ENCODE data around the gene CCL17.
"Not testable (repeated sequence)": the region's sequence is repeated elsewhere in the genome, so short reads cannot be mapped to it uniquely, and the experiment has no call there.

CCL17 gene

GRCh38 chr16:57430955-57431354, 26.4 kb downstream of the CCL17 start:
- peaks cover 55 to 83% of the 10 kb centered on the region in 2 donors for H3K36me3 ChIP-seq (ENCODE audit: control insufficient read depth in 1 of 2, insufficient read depth in 2 of 2, low read length in 2 of 2)
- no peak overlapping the region for H3K9ac ChIP-seq (ENCODE audit: low read depth in 1 of 2, low read length in 2 of 2)

GRCh38 chr16:57432505-57432904, 27.9 kb downstream of the CCL17 start:
- H3K9ac ChIP-seq (ENCODE audit: low read depth in 1 of 2, low read length in 2 of 2) = no peak overlapping the region
- no peaks in the 10 kb centered on the region for H3K27me3 ChIP-seq (ENCODE audit: control insufficient read depth in 1 of 2, insufficient read depth in 2 of 2, low read length in 2 of 2)
- peaks cover 55 to 83% of the 10 kb centered on the region in 2 donors for H3K36me3 ChIP-seq (ENCODE audit: control insufficient read depth in 1 of 2, insufficient read depth in 2 of 2, low read length in 2 of 2)
- H3K9me3 ChIP-seq (ENCODE audit: control insufficient read depth in 1 of 2, low read length in 2 of 2) = no peaks in the 10 kb centered on the region
- peaks cover 0 to 12% of the 10 kb centered on the region in 2 donors for H3K4me1 ChIP-seq (ENCODE audit: control insufficient read depth in 1 of 2, insufficient read depth in 2 of 2, low read length in 2 of 2)
- no peak overlapping the region for H3K27ac ChIP-seq (ENCODE audit: low read depth, low read length)
- H3K4me3 ChIP-seq (ENCODE audit: low read depth in 1 of 2, low read length in 2 of 2) = no peak overlapping the region

More at GRCh38 chr16:57430955-57431354, 26.4 kb downstream of the CCL17 start:
- Histone ChIP-seq H3K4me1 (ENCODE audit: control insufficient read depth in 1 of 2, insufficient read depth in 2 of 2, low read length in 2 of 2) (peaks cover 0 to 12% of the 10 kb centered on the region in 2 donors), H3K27me3 (ENCODE audit: control insufficient read depth in 1 of 2, insufficient read depth in 2 of 2, low read length in 2 of 2) (no peaks in the 10 kb centered on the region), H3K9me3 (ENCODE audit: control insufficient read depth in 1 of 2, low read length in 2 of 2) (no peaks in the 10 kb centered on the region), H3K4me3 (ENCODE audit: low read depth in 1 of 2, low read length in 2 of 2) (no peak overlapping the region), H3K27ac (ENCODE audit: low read depth, low read length) (no peak overlapping the region)

GRCh38 chr16:57432989-57433388, 28.4 kb downstream of the CCL17 start:
- H3K9me3 ChIP-seq (ENCODE audit: control insufficient read depth in 1 of 2, low read length in 2 of 2) = no peaks in the 10 kb centered on the region
- no peaks in the 10 kb centered on the region for H3K27me3 ChIP-seq (ENCODE audit: control insufficient read depth in 1 of 2, insufficient read depth in 2 of 2, low read length in 2 of 2)
- no peak overlapping the region for H3K9ac ChIP-seq (ENCODE audit: low read depth in 1 of 2, low read length in 2 of 2)
- no peak overlapping the region for H3K27ac ChIP-seq (ENCODE audit: low read depth, low read length)
- H3K36me3 ChIP-seq (ENCODE audit: control insufficient read depth in 1 of 2, insufficient read depth in 2 of 2, low read length in 2 of 2) = peaks cover 58 to 83% of the 10 kb centered on the region in 2 donors
- H3K4me3 ChIP-seq (ENCODE audit: low read depth in 1 of 2, low read length in 2 of 2) = no peak overlapping the region
- peaks cover 0 to 12% of the 10 kb centered on the region in 2 donors for H3K4me1 ChIP-seq (ENCODE audit: control insufficient read depth in 1 of 2, insufficient read depth in 2 of 2, low read length in 2 of 2)

GRCh38 chr16:57434003-57434402, 29.4 kb downstream of the CCL17 start:
- no peak overlapping the region for H3K27ac ChIP-seq (ENCODE audit: low read depth, low read length)
- H3K36me3 ChIP-seq (ENCODE audit: control insufficient read depth in 1 of 2, insufficient read depth in 2 of 2, low read length in 2 of 2) = peaks cover 67 to 83% of the 10 kb centered on the region in 2 donors
- H3K4me3 ChIP-seq (ENCODE audit: low read depth in 1 of 2, low read length in 2 of 2) = no peak overlapping the region
- H3K9me3 ChIP-seq (ENCODE audit: control insufficient read depth in 1 of 2, low read length in 2 of 2) = no peaks in the 10 kb centered on the region
- H3K9ac ChIP-seq (ENCODE audit: low read depth in 1 of 2, low read length in 2 of 2) = no peak overlapping the region
- H3K27me3 ChIP-seq (ENCODE audit: control insufficient read depth in 1 of 2, insufficient read depth in 2 of 2, low read length in 2 of 2) = no peaks in the 10 kb centered on the region
- peaks cover 0 to 12% of the 10 kb centered on the region in 2 donors for H3K4me1 ChIP-seq (ENCODE audit: control insufficient read depth in 1 of 2, insufficient read depth in 2 of 2, low read length in 2 of 2)

- H3K9ac ChIP-seq (ENCODE audit: low read depth in 1 of 2, low read length in 2 of 2) = no peak overlapping the region
- peaks cover 66 to 83% of the 10 kb centered on the region in 2 donors for H3K36me3 ChIP-seq (ENCODE audit: control insufficient read depth in 1 of 2, insufficient read depth in 2 of 2, low read length in 2 of 2)
Observed at GRCh38 chr16:57435838-57436237, 31.3 kb downstream of the CCL17 start.

GRCh38 chr16:57439947-57440346, 35.4 kb downstream of the CCL17 start:
- peaks cover 30 to 47% of the 10 kb centered on the region in 2 donors for H3K36me3 ChIP-seq (ENCODE audit: control insufficient read depth in 1 of 2, insufficient read depth in 2 of 2, low read length in 2 of 2)
- not testable (repeated sequence) for H3K4me3 ChIP-seq (ENCODE audit: low read depth in 1 of 2, low read length in 2 of 2); H3K9me3 ChIP-seq (ENCODE audit: control insufficient read depth in 1 of 2, low read length in 2 of 2); H3K9ac ChIP-seq (ENCODE audit: low read depth in 1 of 2, low read length in 2 of 2); H3K4me1 ChIP-seq (ENCODE audit: control insufficient read depth in 1 of 2, insufficient read depth in 2 of 2, low read length in 2 of 2); H3K27me3 ChIP-seq (ENCODE audit: control insufficient read depth in 1 of 2, insufficient read depth in 2 of 2, low read length in 2 of 2); H3K27ac ChIP-seq (ENCODE audit: low read depth, low read length)

More at GRCh38 chr16:57435838-57436237, 31.3 kb downstream of the CCL17 start:
- Histone ChIP-seq H3K4me3 (ENCODE audit: low read depth in 1 of 2, low read length in 2 of 2) (no peak overlapping the region), H3K27me3 (ENCODE audit: control insufficient read depth in 1 of 2, insufficient read depth in 2 of 2, low read length in 2 of 2) (no peaks in the 10 kb centered on the region), H3K4me1 (ENCODE audit: control insufficient read depth in 1 of 2, insufficient read depth in 2 of 2, low read length in 2 of 2) (peaks cover 0 to 12% of the 10 kb centered on the region in 2 donors), H3K9me3 (ENCODE audit: control insufficient read depth in 1 of 2, low read length in 2 of 2) (peaks cover 2 to 4% of the 10 kb centered on the region in 2 donors), H3K27ac (ENCODE audit: low read depth, low read length) (no peak overlapping the region)

GRCh38 chr16:57440551-57440950, 36.0 kb downstream of the CCL17 start:
- not testable (repeated sequence) for H3K9ac ChIP-seq (ENCODE audit: low read depth in 1 of 2, low read length in 2 of 2); H3K4me1 ChIP-seq (ENCODE audit: control insufficient read depth in 1 of 2, insufficient read depth in 2 of 2, low read length in 2 of 2); H3K27me3 ChIP-seq (ENCODE audit: control insufficient read depth in 1 of 2, insufficient read depth in 2 of 2, low read length in 2 of 2); H3K9me3 ChIP-seq (ENCODE audit: control insufficient read depth in 1 of 2, low read length in 2 of 2); H3K27ac ChIP-seq (ENCODE audit: low read depth, low read length); H3K4me3 ChIP-seq (ENCODE audit: low read depth in 1 of 2, low read length in 2 of 2)
- peaks cover 25 to 42% of the 10 kb centered on the region in 2 donors for H3K36me3 ChIP-seq (ENCODE audit: control insufficient read depth in 1 of 2, insufficient read depth in 2 of 2, low read length in 2 of 2)

GRCh38 chr16:57444711-57445110, 40.1 kb downstream of the CCL17 start:
- H3K27me3 ChIP-seq (ENCODE audit: control insufficient read depth in 1 of 2, insufficient read depth in 2 of 2, low read length in 2 of 2) = no peaks in the 10 kb centered on the region
- H3K9ac ChIP-seq (ENCODE audit: low read depth in 1 of 2, low read length in 2 of 2) = no peak overlapping the region
- H3K9me3 ChIP-seq (ENCODE audit: control insufficient read depth in 1 of 2, low read length in 2 of 2) = peaks cover 4% of the 10 kb centered on the region in 2 donors
- no peak overlapping the region for H3K4me3 ChIP-seq (ENCODE audit: low read depth in 1 of 2, low read length in 2 of 2)
- peaks cover 6 to 11% of the 10 kb centered on the region in 2 donors for H3K36me3 ChIP-seq (ENCODE audit: control insufficient read depth in 1 of 2, insufficient read depth in 2 of 2, low read length in 2 of 2)
- H3K27ac ChIP-seq (ENCODE audit: low read depth, low read length) = no peak overlapping the region
- H3K4me1 ChIP-seq (ENCODE audit: control insufficient read depth in 1 of 2, insufficient read depth in 2 of 2, low read length in 2 of 2) = peaks cover 15 to 22% of the 10 kb centered on the region in 2 donors

- no peak overlapping the region for H3K27ac ChIP-seq (ENCODE audit: low read depth, low read length)
- H3K4me1 ChIP-seq (ENCODE audit: control insufficient read depth in 1 of 2, insufficient read depth in 2 of 2, low read length in 2 of 2) = peaks cover 15 to 22% of the 10 kb centered on the region in 2 donors
- peaks cover 3 to 7% of the 10 kb centered on the region in 2 donors for H3K36me3 ChIP-seq (ENCODE audit: control insufficient read depth in 1 of 2, insufficient read depth in 2 of 2, low read length in 2 of 2)
- H3K9me3 ChIP-seq (ENCODE audit: control insufficient read depth in 1 of 2, low read length in 2 of 2) = peaks cover 0 to 4% of the 10 kb centered on the region in 2 donors
- H3K9ac ChIP-seq (ENCODE audit: low read depth in 1 of 2, low read length in 2 of 2) = no peak overlapping the region
- H3K27me3 ChIP-seq (ENCODE audit: control insufficient read depth in 1 of 2, insufficient read depth in 2 of 2, low read length in 2 of 2) = no peaks in the 10 kb centered on the region
- no peak overlapping the region for H3K4me3 ChIP-seq (ENCODE audit: low read depth in 1 of 2, low read length in 2 of 2)
Observed at GRCh38 chr16:57445510-57445909, 40.9 kb downstream of the CCL17 start.

GRCh38 chr16:57446531-57447185, 42.1 kb downstream of the CCL17 start:
- H3K27me3 ChIP-seq (ENCODE audit: control insufficient read depth in 1 of 2, insufficient read depth in 2 of 2, low read length in 2 of 2) = no peaks in the 10 kb centered on the region
- H3K27ac ChIP-seq (ENCODE audit: low read depth, low read length) = peak overlapping the region; percentile 76
- peaks cover 15 to 22% of the 10 kb centered on the region in 2 donors for H3K4me1 ChIP-seq (ENCODE audit: control insufficient read depth in 1 of 2, insufficient read depth in 2 of 2, low read length in 2 of 2)
- peak overlapping the region; percentile 83 to 95 for H3K4me3 ChIP-seq (ENCODE audit: low read depth in 1 of 2, low read length in 2 of 2)
- peak overlapping the region; percentile 80 to 92 for H3K9ac ChIP-seq (ENCODE audit: low read depth in 1 of 2, low read length in 2 of 2)
- no peaks in the 10 kb centered on the region for H3K9me3 ChIP-seq (ENCODE audit: control insufficient read depth in 1 of 2, low read length in 2 of 2)
- peaks cover 0 to 9% of the 10 kb centered on the region in 2 donors for H3K36me3 ChIP-seq (ENCODE audit: control insufficient read depth in 1 of 2, insufficient read depth in 2 of 2, low read length in 2 of 2)

Data from duodenal mucosa (tissue), 2 donors.